ENCODE data around the gene CD79A. TPM values are rescaled to one million over a fixed set of nuclear protein-coding genes. Genes with fewer than 3 reads are reported as not detected.
"Not testable (repeated sequence)": the region's sequence is repeated elsewhere in the genome, so short reads cannot be mapped to it uniquely, and the experiment has no call there.

The CD79A gene
- total RNA-seq, 1 experiment from 2014 or later, result 0.07 TPM

DNA sequence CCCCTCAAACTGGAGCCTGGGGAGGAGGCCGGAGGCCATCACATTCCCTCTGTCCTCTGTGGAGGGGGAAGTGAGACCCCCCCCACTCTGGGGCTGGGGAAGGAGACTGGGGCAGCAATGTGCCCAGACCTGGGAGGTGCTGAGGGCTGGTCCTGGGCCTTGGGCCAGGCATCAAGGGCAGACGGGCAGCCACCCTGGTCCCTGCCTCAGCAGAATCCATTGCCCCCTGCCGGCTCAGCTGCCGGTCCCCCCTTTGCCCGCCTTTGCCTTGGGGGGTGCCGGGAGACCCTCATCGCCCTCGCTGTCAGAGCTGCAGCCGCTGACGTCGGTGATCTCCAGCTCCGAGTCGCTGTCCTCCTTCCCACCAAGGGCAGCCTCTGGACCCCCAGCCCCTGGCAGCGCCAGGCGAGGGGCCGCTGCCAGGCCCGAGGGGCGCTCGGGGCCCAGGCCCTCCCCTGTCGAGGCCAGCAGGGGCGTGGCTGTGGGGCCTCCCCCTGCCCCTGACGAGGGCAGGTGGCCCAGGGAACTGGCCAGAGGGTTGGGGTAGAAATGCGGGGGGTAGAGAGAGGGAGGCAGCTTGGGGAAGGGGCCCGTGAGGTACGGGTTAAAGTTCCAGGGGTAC is 31.0 kb downstream of the CD79A start:
- peaks cover 22% of the 10 kb centered on the region for H3K27me3 ChIP-seq
- H3K4me3 ChIP-seq, result no peak overlapping the region
- no peak for DNase-seq
- no peaks in the 10 kb centered on the region for H3K9me3 ChIP-seq
- H3K36me3 ChIP-seq, result peaks cover 27% of the 10 kb centered on the region

DNA sequence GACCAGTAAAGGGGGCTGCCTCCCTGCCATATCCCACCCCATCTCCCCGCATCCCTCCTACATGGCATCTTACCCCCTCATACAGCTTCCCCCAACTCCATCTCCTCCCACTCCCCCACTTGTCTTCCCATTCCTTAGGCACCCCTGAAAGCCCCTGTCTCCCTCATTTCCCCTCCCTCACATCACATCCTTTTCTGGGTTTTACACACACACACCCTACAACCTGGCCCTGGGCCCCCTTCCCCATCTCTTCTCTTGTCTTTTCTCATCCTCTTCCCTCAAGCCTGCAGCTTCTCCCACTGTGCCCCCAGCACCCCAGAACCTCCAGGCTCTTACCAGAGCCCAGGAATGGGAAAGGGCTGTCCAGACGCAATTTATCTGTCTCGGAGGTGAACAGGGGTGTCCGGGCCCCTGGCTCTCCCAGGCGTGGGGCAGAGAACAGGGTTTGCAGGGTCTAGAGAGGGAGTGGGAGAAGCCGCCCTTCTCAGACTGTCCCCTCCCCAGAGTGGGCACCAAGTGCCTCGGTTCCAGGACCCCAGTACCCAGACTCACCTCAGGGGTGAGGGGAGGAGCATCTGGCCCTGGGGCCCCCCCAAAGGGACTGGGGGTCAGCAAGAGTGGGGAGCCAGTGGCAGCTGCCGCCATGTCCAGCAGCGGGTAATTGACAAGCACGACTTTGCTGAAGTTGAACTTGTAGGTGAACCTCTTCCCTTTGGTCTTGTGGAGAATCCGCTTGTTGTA is 31.8 kb downstream of the CD79A start:
- peaks cover 29% of the 10 kb centered on the region for H3K27me3 ChIP-seq
- no peak for DNase-seq
- H3K9me3 ChIP-seq, result no peaks in the 10 kb centered on the region
- H3K4me3 ChIP-seq, result no peak overlapping the region
- H3K36me3 ChIP-seq, result peaks cover 19% of the 10 kb centered on the region

DNA sequence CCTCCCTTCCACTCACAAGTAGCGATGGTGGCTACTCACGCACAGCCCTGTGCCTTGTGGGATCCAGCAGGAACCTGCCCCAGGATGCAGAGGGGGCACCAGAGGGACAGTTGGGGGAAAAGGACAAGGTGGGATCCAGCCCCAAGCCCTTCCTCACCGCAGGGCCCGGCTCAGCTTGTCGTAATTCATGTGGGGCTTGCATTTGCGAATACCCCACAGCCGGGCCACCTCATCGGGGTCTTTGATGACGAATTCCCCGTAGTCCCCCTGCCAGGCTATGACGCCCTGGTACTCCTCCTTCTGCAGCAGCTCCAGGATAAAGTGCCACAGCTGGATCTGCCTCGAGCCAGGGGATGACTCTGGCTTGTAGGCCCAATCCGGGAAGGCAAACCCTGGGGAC is 32.6 kb downstream of the CD79A start:
- H3K36me3 ChIP-seq, result peaks cover 11% of the 10 kb centered on the region
- H3K27me3 ChIP-seq, result peaks cover 33% of the 10 kb centered on the region
- H3K4me3 ChIP-seq, result no peak overlapping the region
- peak; percentile 23 for DNase-seq
- H3K9me3 ChIP-seq, result no peaks in the 10 kb centered on the region

DNA sequence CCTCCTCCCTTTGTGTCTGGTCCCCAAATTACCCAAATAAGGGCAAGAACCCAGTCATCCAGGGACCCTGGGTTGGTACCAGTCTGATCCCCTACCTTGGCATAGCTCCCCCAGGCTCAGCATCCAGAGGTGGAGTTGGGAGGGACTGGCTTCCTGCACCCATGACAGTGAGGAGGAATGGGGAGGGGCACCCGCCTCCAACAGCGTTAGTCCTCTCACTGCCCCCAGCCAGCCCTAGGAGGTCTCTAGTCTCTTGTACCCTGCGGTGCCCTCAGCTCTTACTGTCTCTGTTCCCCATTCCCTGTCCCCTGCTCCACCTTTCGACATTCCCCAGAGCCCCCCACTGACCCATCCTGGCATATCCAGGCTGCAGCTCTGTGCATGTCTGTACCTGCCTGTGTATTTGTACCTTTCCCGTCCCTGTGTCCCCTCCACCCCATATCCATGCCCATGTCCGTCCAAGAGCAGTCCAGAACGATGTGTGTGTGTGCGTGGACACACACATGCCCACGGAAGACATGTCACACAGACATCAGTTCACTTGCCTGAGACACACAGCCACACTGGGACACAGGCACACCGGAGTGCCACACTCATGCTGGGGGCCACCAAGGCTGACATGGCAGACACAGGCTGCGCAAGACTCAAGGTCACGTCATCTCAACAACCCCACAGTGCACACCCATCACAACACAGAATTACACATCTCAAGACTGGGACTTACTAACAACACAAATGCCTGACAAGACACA is 33.3 kb downstream of the CD79A start:
- Histone ChIP-seq H3K27me3 (peaks cover 37% of the 10 kb centered on the region), H3K4me3 (no peak overlapping the region), H3K36me3 (peaks cover 10% of the 10 kb centered on the region), H3K9me3 (no peaks in the 10 kb centered on the region)
- no peak for DNase-seq

DNA sequence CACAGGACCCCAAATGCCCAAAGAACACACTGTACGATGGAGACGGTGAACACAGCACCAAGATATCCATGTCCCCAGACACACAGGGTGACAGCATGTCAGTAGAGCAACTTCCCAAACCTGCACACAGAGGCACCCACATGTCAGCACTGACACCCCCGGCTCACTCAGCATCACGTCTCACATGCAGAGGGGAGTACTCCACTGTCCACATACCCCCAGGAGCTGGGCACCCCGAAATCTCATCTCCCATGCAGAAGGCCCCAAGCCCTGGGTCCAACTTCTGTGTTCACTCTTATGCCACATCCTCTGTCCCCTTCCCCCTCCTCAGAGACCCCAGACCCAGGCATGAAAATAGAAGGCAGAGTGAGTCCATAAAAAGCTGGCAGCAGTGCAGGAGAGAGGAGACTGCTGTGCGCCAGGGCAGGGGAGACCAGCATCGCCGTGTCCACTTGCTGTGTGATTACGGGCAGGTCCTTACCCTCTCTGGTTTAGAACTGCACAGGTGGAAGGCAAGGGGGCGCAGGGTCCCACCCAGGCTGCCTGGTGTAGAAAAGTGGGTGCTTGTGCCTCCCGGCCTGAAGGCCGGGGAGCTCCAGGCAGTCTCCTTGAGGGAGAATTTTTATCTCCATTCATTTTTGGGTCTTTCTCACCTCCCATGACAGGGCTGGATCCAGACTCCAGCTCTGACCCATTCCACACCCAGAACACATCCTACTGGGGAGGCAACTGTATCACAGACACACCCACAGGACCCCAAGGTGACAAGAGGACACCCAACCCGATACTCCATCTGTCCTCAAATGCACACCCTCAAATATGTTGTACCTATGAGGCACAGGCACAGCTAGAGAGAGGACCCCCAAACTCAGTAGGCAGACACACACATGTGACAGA is 34.2 kb downstream of the CD79A start:
- no peak for DNase-seq
- Histone ChIP-seq H3K27me3 (peaks cover 43% of the 10 kb centered on the region), H3K36me3 (peaks cover 6% of the 10 kb centered on the region), H3K4me3 (no peak overlapping the region), H3K9me3 (no peaks in the 10 kb centered on the region)

DNA sequence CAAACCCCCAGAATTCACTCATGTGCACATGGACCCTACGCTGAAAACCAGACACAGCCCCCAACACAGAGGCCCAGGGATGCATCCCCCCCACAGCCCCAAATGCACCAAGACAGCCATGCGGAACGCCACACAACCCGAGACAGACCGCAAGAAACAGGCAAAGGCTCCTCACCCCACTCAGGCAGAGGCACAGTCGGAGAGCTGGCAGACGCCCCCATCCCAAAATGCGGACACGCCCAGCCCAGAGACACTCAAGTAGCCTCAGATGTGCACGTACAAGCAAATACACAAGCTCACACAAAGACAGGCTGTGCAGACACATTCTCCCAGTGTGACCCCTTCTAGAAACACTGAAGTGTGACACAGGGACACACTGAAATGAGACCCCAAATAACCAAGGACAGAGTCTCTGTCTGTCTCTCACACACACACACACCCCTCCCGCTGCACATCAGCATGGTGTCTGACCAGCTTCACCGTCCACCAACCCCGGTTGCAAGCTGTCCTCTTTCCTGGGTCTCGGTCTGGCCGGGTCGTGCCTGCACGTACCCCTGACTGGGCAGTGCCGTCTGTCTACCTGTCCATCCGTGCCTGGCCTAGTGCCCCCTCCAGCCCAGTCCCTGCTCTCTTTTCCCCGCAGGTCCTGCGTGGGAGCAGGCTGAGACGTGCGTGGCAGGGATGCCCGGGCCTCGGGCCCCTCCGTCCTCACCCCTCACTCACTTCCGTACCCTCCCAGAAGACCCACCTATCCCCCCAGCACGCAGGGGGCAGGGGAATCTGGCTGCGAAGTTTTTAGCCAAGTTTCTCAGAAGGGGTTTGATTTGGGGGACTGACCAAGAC is 35.0 kb downstream of the CD79A start:
- Histone ChIP-seq H3K27me3 (peaks cover 50% of the 10 kb centered on the region), H3K4me3 (no peak overlapping the region), H3K36me3 (peaks cover under 1% of the 10 kb centered on the region; the same call in 1 of the 2 replicates), H3K9me3 (no peaks in the 10 kb centered on the region)
- no peak for DNase-seq

DNA sequence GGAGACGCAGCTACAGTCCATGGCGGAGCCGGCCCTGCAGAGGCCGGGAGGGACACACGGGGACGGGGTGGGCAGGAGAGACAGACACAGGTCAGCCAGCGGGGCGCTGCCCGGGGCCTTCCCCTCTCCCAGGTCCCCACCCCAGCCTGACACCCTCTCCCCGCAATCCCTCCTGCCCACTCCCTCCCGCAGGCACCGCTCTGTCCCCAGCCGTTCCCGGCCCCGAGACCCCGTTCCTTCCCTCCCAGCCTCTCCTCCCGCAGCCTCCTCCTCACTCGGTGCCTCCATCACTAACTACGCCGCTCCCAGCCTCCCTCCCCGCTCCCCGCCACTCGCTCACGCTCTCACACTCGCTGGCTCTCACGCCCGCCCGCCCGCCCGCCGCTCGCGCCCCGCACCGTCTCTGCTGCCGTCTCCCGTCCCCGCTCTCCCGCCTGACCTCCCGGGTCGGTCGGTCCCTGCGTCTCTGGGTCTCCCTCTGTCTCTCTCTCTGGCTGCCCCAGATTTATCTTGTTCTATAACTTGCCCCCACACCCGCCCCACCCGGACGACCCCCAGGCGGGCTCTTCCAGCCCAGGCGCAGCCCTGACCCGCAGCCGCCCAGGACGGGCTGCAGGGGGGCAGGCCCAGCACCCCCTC is 35.9 kb downstream of the CD79A start:
- Histone ChIP-seq H3K27me3 (peaks cover 55% of the 10 kb centered on the region), H3K9me3 (no peaks in the 10 kb centered on the region), H3K4me3 (no peak overlapping the region), H3K36me3 (no peaks in the 10 kb centered on the region)
- DNase-seq, result no peak

DNA sequence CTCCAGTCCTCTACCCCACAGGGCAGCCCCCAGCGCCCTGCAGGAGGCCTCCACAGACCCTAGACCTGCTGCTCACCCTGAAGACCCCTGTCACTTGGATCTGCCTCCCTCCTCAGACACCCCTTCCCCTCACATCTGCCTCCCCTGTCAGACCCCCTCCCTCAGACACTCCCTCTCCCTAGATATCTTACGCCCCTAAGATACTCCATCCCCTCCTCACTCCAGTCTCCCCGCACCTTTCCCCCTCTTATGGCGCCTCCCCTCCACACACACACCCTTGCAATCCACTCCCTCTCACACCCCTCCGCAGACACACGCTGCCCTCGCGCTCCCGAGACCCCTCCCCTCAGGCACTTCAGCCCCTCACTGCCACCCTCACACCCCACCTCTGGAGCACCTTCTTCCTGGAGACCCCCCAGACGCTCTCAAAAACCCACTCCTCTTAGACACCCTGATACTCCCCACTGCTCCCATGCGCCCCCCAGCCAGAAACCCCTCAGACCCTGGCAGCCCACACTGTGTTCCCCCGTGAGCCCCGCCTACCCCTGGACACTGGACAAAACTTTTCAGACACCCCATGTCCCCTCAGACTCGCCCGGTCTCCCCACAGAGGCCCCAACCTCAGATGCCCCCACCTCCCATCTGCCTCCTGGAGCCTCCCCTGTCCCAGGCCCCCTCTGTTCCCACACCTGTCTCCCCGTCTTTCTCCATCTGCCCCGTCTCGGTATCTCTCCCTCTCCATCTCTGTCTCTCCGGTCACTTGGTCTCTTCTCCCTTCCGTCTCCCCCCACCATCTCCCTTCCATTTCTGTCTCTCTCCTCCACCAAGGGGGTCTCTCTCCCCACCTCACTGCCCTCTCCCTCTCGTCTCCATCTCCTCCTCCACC is 36.7 kb downstream of the CD79A start:
- H3K9me3 ChIP-seq, result no peaks in the 10 kb centered on the region; the same call in 1 of the 2 replicates
- H3K27me3 ChIP-seq, result peaks cover 55% of the 10 kb centered on the region
- no peaks in the 10 kb centered on the region for H3K36me3 ChIP-seq
- H3K4me3 ChIP-seq, result no peak overlapping the region
- DNase-seq, result no peak

DNA sequence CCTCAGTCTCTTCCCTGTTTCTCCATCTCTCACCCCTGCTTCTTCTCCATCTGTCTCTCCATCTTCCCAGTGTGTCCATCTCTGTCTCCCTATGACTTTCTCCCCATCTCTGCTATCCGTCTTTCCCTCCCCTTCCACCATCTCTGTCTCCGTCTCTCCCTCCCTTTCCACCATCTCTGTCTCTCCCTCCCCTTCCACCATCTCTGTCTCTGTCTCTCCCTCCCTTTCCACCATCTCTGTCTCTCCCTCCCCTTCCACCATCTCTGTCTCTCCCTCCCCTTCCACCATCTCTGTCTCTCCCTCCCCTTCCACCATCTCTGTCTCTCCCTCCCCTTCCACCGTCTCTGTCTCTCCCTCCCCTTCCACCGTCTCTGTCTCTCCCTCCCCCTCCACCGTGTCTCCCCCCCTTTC is 37.4 kb downstream of the CD79A start:
- not testable (repeated sequence) for DNase-seq, H3K9me3 ChIP-seq, H3K36me3 ChIP-seq, H3K4me3 ChIP-seq
- H3K27me3 ChIP-seq, result peaks cover 55% of the 10 kb centered on the region

DNA sequence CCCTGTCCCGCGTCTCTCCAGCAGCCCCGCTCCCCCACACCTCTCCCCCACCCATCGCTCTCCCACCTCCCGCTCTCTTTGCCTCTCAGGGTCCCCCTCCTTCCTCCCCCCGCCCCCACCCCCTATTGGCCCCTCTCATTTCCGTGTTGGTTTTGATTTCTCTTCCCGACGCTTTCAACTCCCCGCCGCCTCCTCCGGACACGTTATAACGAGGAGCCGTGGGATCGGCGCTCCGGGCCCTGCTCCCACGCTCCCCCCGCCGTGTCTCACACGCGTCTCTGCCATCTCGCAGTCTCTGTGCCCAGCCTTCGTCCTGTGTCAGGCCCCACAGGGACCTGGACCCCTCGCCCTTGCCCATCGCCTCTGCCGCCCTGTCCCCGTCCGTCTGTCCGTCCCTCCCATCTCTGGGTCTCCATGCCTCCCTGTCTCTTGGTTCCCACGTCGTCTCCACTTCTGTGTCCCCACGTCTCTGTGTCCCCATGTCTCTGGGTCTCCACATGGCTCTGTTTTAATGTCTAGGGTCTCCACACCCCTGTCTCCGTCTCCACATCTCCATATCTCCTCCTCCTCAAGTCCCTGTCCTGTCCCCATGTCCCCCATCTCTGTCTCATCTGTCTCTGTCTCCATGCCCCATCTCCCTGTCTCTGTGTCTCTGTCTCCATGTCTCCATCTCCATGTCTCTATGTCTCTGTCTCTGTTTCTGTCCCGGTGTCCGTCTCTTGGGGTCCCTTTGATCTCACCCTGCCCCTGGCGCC is 38.1 kb downstream of the CD79A start:
- DNase-seq, result no peak
- Histone ChIP-seq H3K9me3 (peaks cover 2% of the 10 kb centered on the region), H3K27me3 (peaks cover 55% of the 10 kb centered on the region), H3K4me3 (no peak overlapping the region), H3K36me3 (no peaks in the 10 kb centered on the region)

DNA sequence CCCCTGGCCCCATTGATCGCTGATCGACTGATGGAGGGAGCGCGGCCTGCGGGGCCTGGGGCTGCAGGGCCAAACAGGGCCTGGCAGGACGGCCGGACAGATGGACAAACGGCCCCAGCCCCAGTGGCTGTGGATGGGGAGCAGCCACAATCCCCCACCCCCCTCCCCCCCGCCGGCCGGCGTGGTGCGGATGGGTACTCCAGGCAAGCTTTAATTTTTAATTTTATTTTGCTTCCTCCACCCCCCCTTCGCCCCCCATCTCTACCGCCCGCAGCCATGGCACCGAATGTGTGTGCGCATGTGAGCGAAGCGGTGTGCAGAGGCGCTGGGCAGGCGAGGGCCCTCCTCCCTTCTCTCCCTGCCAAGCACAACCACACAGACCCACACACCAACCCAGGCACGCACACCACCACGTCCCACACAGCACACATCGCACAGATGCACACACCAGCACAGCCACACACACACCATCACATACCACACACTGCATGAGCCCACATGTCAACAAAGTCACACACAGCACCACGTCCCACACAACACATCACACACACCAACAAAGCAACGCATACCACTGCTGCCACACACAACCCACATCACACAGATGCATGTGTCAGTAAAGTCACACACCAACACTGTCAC is 38.8 kb downstream of the CD79A start:
- H3K36me3 ChIP-seq, result no peaks in the 10 kb centered on the region
- no peak overlapping the region for H3K4me3 ChIP-seq
- DNase-seq, result no peak
- peaks cover 2% of the 10 kb centered on the region for H3K9me3 ChIP-seq
- H3K27me3 ChIP-seq, result peaks cover 53% of the 10 kb centered on the region

DNA sequence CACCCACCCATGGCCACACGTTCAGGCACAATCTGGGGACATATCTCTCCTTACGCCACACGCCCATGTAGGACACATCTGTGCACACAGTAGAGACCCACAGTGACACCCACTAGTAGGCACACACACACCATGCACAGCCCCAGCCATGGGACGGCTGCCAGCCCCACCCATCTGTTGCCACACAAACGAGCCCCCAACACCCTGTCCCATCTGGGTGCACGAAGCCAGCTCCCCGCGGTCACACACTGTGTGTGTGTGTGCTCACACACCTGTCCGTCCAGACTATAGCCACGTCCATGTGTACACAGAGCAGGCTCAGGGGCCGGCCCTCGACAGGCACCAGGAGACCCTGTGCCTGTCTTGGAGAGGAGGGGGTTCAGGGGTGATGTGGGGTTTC is 40.6 kb downstream of the CD79A start:
- no peak overlapping the region for H3K4me3 ChIP-seq
- no peaks in the 10 kb centered on the region for H3K36me3 ChIP-seq
- peaks cover 2% of the 10 kb centered on the region for H3K9me3 ChIP-seq
- H3K27me3 ChIP-seq, result peaks cover 42% of the 10 kb centered on the region
- no peak for DNase-seq

DNA sequence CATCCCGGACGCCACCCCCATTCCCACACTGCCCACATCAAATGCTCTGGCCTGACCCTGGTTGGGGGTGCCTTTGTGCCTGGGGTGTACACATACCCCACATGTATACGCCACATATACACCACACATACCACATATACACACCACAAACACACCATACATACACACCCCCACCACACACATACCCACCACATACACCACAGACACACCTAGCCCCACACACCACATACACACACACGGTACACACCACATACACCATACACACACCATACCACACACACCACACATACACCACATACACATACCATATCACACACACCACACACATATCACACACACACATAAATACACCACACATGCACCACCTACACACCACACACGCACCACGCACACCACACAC is 41.0 kb downstream of the CD79A start:
- peaks cover 43% of the 10 kb centered on the region for H3K27me3 ChIP-seq
- H3K4me3 ChIP-seq, result no peak overlapping the region
- peaks cover 2% of the 10 kb centered on the region for H3K9me3 ChIP-seq
- DNase-seq, result no peak
- H3K36me3 ChIP-seq, result no peaks in the 10 kb centered on the region

Data from MG63 (cell line).